HuH-7 (cell line): ENCODE measurements around the gene OVOL2.
"Not testable (repeated sequence)": the region's sequence is repeated elsewhere in the genome, so short reads cannot be mapped to it uniquely, and the experiment has no call there.

Source experiments
- DNase-seq: peaks from one replicate; pipeline ENCODE4 v3.0.0; 2011; ENCODE audit warnings: low spot score

The OVOL2 gene

GRCh38 chr20:18057101-18057993 is at the start of gene OVOL2:
Gene OVOL2, minus strand, starts transcription at chr20:18057916. Its CDS starts 282 bp downstream, at chr20:18057634.
- peak; percentile 74 for DNase-seq

GRCh38 chr20:18103497-18103896 is 45.8 kb upstream of the OVOL2 start:
- peak; percentile 66 for DNase-seq

- peak; percentile 44 for DNase-seq
Observed at GRCh38 chr20:18101125-18101810, 43.6 kb upstream of the OVOL2 start.

GRCh38 chr20:18100569-18100968 is 42.9 kb upstream of the OVOL2 start:
- not testable (repeated sequence) for DNase-seq

GRCh38 chr20:18094191-18094590 is 36.5 kb upstream of the OVOL2 start:
- DNase-seq = no peak

GRCh38 chr20:18093388-18093787 is 35.7 kb upstream of the OVOL2 start:
- DNase-seq = no peak

- no peak for DNase-seq
Observed at GRCh38 chr20:18092890-18093289, 35.2 kb upstream of the OVOL2 start.

- no peak for DNase-seq
Observed at GRCh38 chr20:18091623-18092022, 33.9 kb upstream of the OVOL2 start.

- DNase-seq = no peak
Observed at GRCh38 chr20:18090477-18090876, 32.8 kb upstream of the OVOL2 start.

GRCh38 chr20:18090044-18090443 is 32.3 kb upstream of the OVOL2 start:
- DNase-seq = no peak

GRCh38 chr20:18088841-18089240 is 31.1 kb upstream of the OVOL2 start:
- DNase-seq = not testable (repeated sequence)

- DNase-seq = not testable (repeated sequence)
Observed at GRCh38 chr20:18088298-18088697, 30.6 kb upstream of the OVOL2 start.

- no peak for DNase-seq
Observed at GRCh38 chr20:18087054-18087453, 29.3 kb upstream of the OVOL2 start.

- not testable (repeated sequence) for DNase-seq
Observed at GRCh38 chr20:18080836-18081235, 23.1 kb upstream of the OVOL2 start.

GRCh38 chr20:18079756-18080353 is 22.1 kb upstream of the OVOL2 start:
- DNase-seq = no peak

- DNase-seq = no peak
Observed at GRCh38 chr20:18077157-18077556, 19.4 kb upstream of the OVOL2 start.

GRCh38 chr20:18072532-18072931 is 14.8 kb upstream of the OVOL2 start:
- DNase-seq = no peak

- DNase-seq = no peak
Observed at GRCh38 chr20:18066421-18067333, 9.0 kb upstream of the OVOL2 start.

- DNase-seq = no peak
Observed at GRCh38 chr20:18063676-18064075, 6.0 kb upstream of the OVOL2 start.

- no peak for DNase-seq
Observed at GRCh38 chr20:18059603-18060002, 1.9 kb upstream of the OVOL2 start.

- DNase-seq = peak; percentile 75
Observed at GRCh38 chr20:18058661-18059467, 1.1 kb upstream of the OVOL2 start.
